HG03108 (cell line): ENCODE data around the gene KCNMB3.
"Not testable (repeated sequence)": the region's sequence is repeated elsewhere in the genome, so short reads cannot be mapped to it uniquely, and the experiment has no call there.

Source experiments
- ATAC-seq: cut with Tn5 transposase; IDR thresholded peaks from one replicate; pipeline ENCODE4 v1.9.1; 2021; ENCODE audit warnings: moderate library complexity; ENCODE audit not compliant: unreplicated experiment

KCNMB3 gene

GRCh38 chr3:179265092-179265491 lies 14.2 kb upstream of the KCNMB3 start:
- no peak for ATAC-seq

- ATAC-seq: no peak
Observed at GRCh38 chr3:179264449-179264848, 13.5 kb upstream of the KCNMB3 start.

- no peak for ATAC-seq
Observed at GRCh38 chr3:179263134-179263533, 12.2 kb upstream of the KCNMB3 start.

- ATAC-seq: peak; percentile 93
Observed at GRCh38 chr3:179260949-179261765, 10.2 kb upstream of the KCNMB3 start.

GRCh38 chr3:179259959-179260756 lies 9.2 kb upstream of the KCNMB3 start:
- ATAC-seq: not testable (repeated sequence)

GRCh38 chr3:179258820-179259219 lies 7.9 kb upstream of the KCNMB3 start:
- ATAC-seq: no peak

GRCh38 chr3:179257742-179258141 lies 6.8 kb upstream of the KCNMB3 start:
- ATAC-seq: not testable (repeated sequence)

- ATAC-seq: no peak
Observed at GRCh38 chr3:179256813-179257212, 5.9 kb upstream of the KCNMB3 start.

- ATAC-seq: no peak
Observed at GRCh38 chr3:179247289-179248015, 3.5 kb downstream of the KCNMB3 start.

GRCh38 chr3:179244878-179245277 lies 6.0 kb downstream of the KCNMB3 start:
- no peak for ATAC-seq

- ATAC-seq: not testable (repeated sequence)
Observed at GRCh38 chr3:179242859-179243258, 8.1 kb downstream of the KCNMB3 start.

- ATAC-seq: not testable (repeated sequence)
Observed at GRCh38 chr3:179240299-179240698, 10.6 kb downstream of the KCNMB3 start.

- no peak for ATAC-seq
Observed at GRCh38 chr3:179236669-179237301, 14.1 kb downstream of the KCNMB3 start.

GRCh38 chr3:179234199-179234598 lies 16.7 kb downstream of the KCNMB3 start:
- no peak for ATAC-seq

GRCh38 chr3:179233043-179233442 lies 17.9 kb downstream of the KCNMB3 start:
- ATAC-seq: no peak

GRCh38 chr3:179229177-179229576 lies 21.7 kb downstream of the KCNMB3 start:
- ATAC-seq: no peak

- ATAC-seq: no peak
Observed at GRCh38 chr3:179227349-179227748, 23.6 kb downstream of the KCNMB3 start.

- no peak for ATAC-seq
Observed at GRCh38 chr3:179224584-179224983, 26.3 kb downstream of the KCNMB3 start.

GRCh38 chr3:179223548-179223947 lies 27.4 kb downstream of the KCNMB3 start:
- no peak for ATAC-seq

GRCh38 chr3:179218213-179218612 lies 32.7 kb downstream of the KCNMB3 start:
- ATAC-seq: not testable (repeated sequence)

- not testable (repeated sequence) for ATAC-seq
Observed at GRCh38 chr3:179215550-179215949, 35.4 kb downstream of the KCNMB3 start.
